C4-2B (cell line): Measurements from ENCODE around the gene ZC3H7B.

Source experiments
- ZFX ChIP-seq: fragments of 450-650 bp; IDR thresholded peaks from 2 replicates; pipeline ENCODE4 v1.6.1; 2017
- TF ChIP-seq, protein P1 (sequence below): fragments of 450-650 bp; conservative IDR thresholded peaks from 2 replicates; pipeline ENCODE4 v1.5.1; 2017; ENCODE audit warnings: mild to moderate bottlenecking

DNA sequence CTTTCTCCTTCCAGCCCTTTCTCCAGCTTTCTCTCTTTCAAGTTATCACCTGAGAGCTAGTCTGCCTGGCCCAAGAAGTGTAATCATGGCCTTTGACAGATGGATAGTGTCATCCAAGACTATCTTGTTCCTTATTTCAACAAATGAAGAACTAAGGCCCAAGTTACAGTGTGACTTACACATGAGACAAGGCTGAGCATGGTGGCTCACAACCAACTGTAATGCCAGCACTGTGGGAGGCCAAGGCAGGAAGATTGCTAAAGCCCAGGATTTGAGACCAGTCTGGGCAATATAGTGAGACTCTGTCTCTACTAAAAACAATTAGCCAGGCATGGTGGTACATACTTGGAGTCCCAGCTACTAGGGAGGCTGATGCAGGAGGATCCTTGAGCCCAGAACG lies 11.7 kb upstream of the ZC3H7B start:
- TF ChIP-seq, protein P1, sequence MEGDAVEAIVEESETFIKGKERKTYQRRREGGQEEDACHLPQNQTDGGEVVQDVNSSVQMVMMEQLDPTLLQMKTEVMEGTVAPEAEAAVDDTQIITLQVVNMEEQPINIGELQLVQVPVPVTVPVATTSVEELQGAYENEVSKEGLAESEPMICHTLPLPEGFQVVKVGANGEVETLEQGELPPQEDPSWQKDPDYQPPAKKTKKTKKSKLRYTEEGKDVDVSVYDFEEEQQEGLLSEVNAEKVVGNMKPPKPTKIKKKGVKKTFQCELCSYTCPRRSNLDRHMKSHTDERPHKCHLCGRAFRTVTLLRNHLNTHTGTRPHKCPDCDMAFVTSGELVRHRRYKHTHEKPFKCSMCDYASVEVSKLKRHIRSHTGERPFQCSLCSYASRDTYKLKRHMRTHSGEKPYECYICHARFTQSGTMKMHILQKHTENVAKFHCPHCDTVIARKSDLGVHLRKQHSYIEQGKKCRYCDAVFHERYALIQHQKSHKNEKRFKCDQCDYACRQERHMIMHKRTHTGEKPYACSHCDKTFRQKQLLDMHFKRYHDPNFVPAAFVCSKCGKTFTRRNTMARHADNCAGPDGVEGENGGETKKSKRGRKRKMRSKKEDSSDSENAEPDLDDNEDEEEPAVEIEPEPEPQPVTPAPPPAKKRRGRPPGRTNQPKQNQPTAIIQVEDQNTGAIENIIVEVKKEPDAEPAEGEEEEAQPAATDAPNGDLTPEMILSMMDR = no peak
- no peak for TF ChIP-seq ZFX
